CD4-positive, alpha-beta T cell treated with Interleukin-12 subunit alpha and Interleukin-12 subunit beta, for 1 hour (primary cell): ENCODE results near the gene PRKAB2.
"Not testable (repeated sequence)": the region's sequence is repeated elsewhere in the genome, so short reads cannot be mapped to it uniquely, and the experiment has no call there.

Experiments
- DNase-seq: peaks from one replicate; pipeline ENCODE4 v3.0.0-alpha.2; 2020

PRKAB2 gene

DNA sequence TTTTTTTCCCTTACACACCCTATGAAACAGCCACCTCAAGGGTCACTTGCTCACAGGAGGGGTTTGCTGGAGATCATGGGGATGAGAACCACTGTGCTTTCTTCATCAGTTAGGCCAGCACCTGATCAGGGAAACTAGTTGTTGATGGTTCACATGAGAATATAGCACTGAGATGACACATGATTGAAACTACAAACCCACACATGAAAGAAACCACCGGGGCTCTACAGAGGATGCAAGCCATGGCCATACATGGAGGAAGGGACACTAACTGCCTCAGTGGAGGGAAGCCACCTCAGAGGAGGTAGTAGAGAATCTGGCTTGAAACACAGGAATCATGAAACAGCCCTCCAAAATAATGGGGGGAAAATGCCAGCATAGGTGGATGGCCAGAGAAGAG lies 63.2 kb downstream of the PRKAB2 start:
- no peak for DNase-seq

DNA sequence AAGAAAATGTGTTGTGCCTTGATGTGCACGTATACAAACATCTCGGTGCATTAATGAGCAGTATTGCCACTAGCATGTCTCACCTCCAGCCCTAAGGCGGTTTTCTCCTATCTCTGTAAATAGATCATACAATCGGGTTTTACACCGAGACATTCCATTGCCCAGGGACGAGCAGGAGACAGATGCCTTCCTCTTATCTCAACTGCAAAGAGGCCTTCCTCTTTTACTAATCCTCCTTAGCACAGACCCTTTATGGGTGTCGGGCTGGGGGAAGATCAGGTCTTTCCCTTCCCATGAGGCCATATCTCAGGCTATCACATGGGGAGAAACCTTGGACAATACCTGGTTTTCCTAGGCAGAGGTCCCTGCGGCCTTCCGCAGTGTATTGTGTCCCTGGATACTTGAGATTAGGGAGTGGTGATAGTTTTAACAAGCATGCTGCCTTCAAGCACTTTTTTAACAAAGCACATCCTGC lies 65.8 kb downstream of the PRKAB2 start:
- not testable (repeated sequence) for DNase-seq

DNA sequence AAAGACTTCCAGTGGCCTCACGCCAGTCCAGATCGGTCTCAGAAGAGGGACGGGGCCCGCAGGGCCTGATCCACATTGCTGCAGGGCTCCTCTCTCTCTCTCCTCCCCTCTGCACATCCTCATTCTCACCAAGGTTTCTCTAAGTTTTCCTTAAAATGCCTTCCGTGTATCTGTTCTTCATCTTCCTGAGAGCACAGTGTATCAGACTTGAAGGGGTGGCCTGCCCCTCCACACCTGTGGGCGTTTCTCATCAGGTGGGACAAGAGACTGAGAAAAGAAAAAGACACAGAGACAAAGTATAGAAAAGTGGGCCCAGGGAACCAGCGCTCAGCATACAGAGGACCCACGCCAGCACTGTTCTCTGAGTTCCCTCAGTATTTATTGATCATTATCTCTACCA lies 66.4 kb downstream of the PRKAB2 start:
- DNase-seq, result no peak
